ENCODE measurements around the gene MOB2.

Gene MOB2

GRCh38 chr11:1442807-1443366, 43.7 kb downstream of the MOB2 start:
- no peak for DNase-seq (ENCODE audit: low read depth)
- TF ChIP-seq CTCF (IDR thresholded peaks at IDR 0.05; ENCODE audit: low read depth, low read length, missing control alignments): no peak
- no peak overlapping the region for H3K4me3 ChIP-seq (ENCODE audit: low read depth, low read length)

GRCh38 chr11:1442163-1442562, 44.4 kb downstream of the MOB2 start:
- TF ChIP-seq CTCF (IDR thresholded peaks at IDR 0.05; ENCODE audit: low read depth, low read length, missing control alignments): no peak
- DNase-seq (ENCODE audit: low read depth): no peak
- no peak overlapping the region for H3K4me3 ChIP-seq (ENCODE audit: low read depth, low read length)

- no peak for DNase-seq (ENCODE audit: low read depth)
- H3K4me3 ChIP-seq (ENCODE audit: low read depth, low read length): no peak overlapping the region
- no peak for TF ChIP-seq CTCF (IDR thresholded peaks at IDR 0.05; ENCODE audit: low read depth, low read length, missing control alignments)
These were observed 46.1 kb downstream of the MOB2 start for GRCh38 chr11:1440496-1440895.

GRCh38 chr11:1440066-1440465, 46.5 kb downstream of the MOB2 start:
- no peak for TF ChIP-seq CTCF (IDR thresholded peaks at IDR 0.05; ENCODE audit: low read depth, low read length, missing control alignments)
- no peak for DNase-seq (ENCODE audit: low read depth)
- no peak overlapping the region for H3K4me3 ChIP-seq (ENCODE audit: low read depth, low read length)

- H3K4me3 ChIP-seq (ENCODE audit: low read depth, low read length): no peak overlapping the region
These were observed 47.2 kb downstream of the MOB2 start for GRCh38 chr11:1439341-1439740.

GRCh38 chr11:1438967-1439330, 47.6 kb downstream of the MOB2 start:
- no peak for TF ChIP-seq CTCF (IDR thresholded peaks at IDR 0.05; ENCODE audit: low read depth, low read length, missing control alignments)
- no peak overlapping the region for H3K4me3 ChIP-seq (ENCODE audit: low read depth, low read length)
- DNase-seq (ENCODE audit: low read depth): no peak

More at GRCh38 chr11:1439341-1439740, 47.2 kb downstream of the MOB2 start:
- TF ChIP-seq CTCF (IDR thresholded peaks at IDR 0.05; ENCODE audit: low read depth, low read length, missing control alignments): no peak
- DNase-seq (ENCODE audit: low read depth): no peak

- no peak overlapping the region for H3K4me3 ChIP-seq (ENCODE audit: low read depth, low read length)
- TF ChIP-seq CTCF (IDR thresholded peaks at IDR 0.05; ENCODE audit: low read depth, low read length, missing control alignments): no peak
- no peak for DNase-seq (ENCODE audit: low read depth)
These were observed 48.2 kb downstream of the MOB2 start for GRCh38 chr11:1438261-1438966.
